Measurements from ENCODE around the gene PI16. TPM values are rescaled to one million over a fixed set of nuclear protein-coding genes. Genes with fewer than 3 reads are reported as not detected.

The PI16 gene
- polyA plus RNA-seq, 1 donor (not counting 4 experiments of a cell fraction or from before 2014, with no cell fraction given) = not detected

GRCh38 chr6:36927691-36928546 is 26.6 kb upstream of the PI16 start:
- H3K4me1 ChIP-seq (ENCODE audit: control insufficient read depth, extremely low read depth, insufficient read depth, low read length) = peaks cover 2% of the 10 kb centered on the region
- no peak for DNase-seq (ENCODE audit: low read depth, low spot score)
- H4K20me1 ChIP-seq (ENCODE audit: control insufficient read depth, extremely low read depth, insufficient read depth, low read length) = no peaks in the 10 kb centered on the region
- H3K36me3 ChIP-seq (ENCODE audit: control insufficient read depth in 2 of 2, extremely low read depth in 1 of 2, insufficient read depth in 2 of 2, low read length in 2 of 2) = peaks cover 7 to 12% of the 10 kb centered on the region in 2 experiments
- H3K4me3 ChIP-seq (ENCODE audit: control insufficient read depth in 2 of 3, extremely low read depth in 1 of 3, insufficient read depth in 2 of 3, low read depth in 1 of 3, low read length in 3 of 3) = no peak overlapping the region
- no peaks in the 10 kb centered on the region for H3K27me3 ChIP-seq (ENCODE audit: control insufficient read depth, extremely low read depth, insufficient read depth, low read length)
- H3K27ac ChIP-seq (ENCODE audit: control insufficient read depth, insufficient read depth, low read length) = no peak overlapping the region
- no peaks in the 10 kb centered on the region for H3K79me2 ChIP-seq (ENCODE audit: control insufficient read depth, insufficient read depth, low read length)
- no peak for FAIRE-seq
- no peak for TF ChIP-seq EZH2 (IDR thresholded peaks at IDR 0.05; ENCODE audit: low read length)
- TF ChIP-seq CTCF (optimal IDR thresholded peaks at IDR 0.05 in 1 of 3, IDR thresholded peaks at IDR 0.05 in 1 of 3, conservative IDR thresholded peaks at IDR 0.05 in 1 of 3; ENCODE audit: extremely low read depth in 1 of 3, insufficient read depth in 2 of 3, low read length in 3 of 3) = no peak
- no peak overlapping the region for H3K9ac ChIP-seq (ENCODE audit: control insufficient read depth, extremely low read depth, insufficient read depth, low read length)
- H3K4me2 ChIP-seq (ENCODE audit: control insufficient read depth, extremely low read depth, insufficient read depth, low read depth, low read length) = no peak overlapping the region
- no peak overlapping the region for H2AFZ ChIP-seq (ENCODE audit: control insufficient read depth, low read length)
- dilution Hi-C loops (cut with MboI; ENCODE audit: extremely low pct_ligation_motif_present, low sequenced_read_pairs) = no loop called here
- H3K9me1 ChIP-seq (ENCODE audit: control insufficient read depth, extremely low read depth, insufficient read depth, low read length) = no peaks in the 10 kb centered on the region
- H3K9me3 ChIP-seq (ENCODE audit: control insufficient read depth, low read depth, low read length) = no peaks in the 10 kb centered on the region

GRCh38 chr6:36928547-36928918 is 26.0 kb upstream of the PI16 start:
- dilution Hi-C loops (cut with MboI; ENCODE audit: extremely low pct_ligation_motif_present, low sequenced_read_pairs) = no loop called here
- no peak overlapping the region for H3K27ac ChIP-seq (ENCODE audit: control insufficient read depth, insufficient read depth, low read length)
- H4K20me1 ChIP-seq (ENCODE audit: control insufficient read depth, extremely low read depth, insufficient read depth, low read length) = no peaks in the 10 kb centered on the region
- no peak overlapping the region for H3K4me3 ChIP-seq (ENCODE audit: control insufficient read depth in 2 of 3, extremely low read depth in 1 of 3, insufficient read depth in 2 of 3, low read depth in 1 of 3, low read length in 3 of 3)
- TF ChIP-seq EZH2 (IDR thresholded peaks at IDR 0.05; ENCODE audit: low read length) (no peak), CTCF (optimal IDR thresholded peaks at IDR 0.05 in 1 of 3, IDR thresholded peaks at IDR 0.05 in 1 of 3, conservative IDR thresholded peaks at IDR 0.05 in 1 of 3; ENCODE audit: extremely low read depth in 1 of 3, insufficient read depth in 2 of 3, low read length in 3 of 3) (no peak)
- H3K4me2 ChIP-seq (ENCODE audit: control insufficient read depth, extremely low read depth, insufficient read depth, low read depth, low read length) = no peak overlapping the region
- H3K79me2 ChIP-seq (ENCODE audit: control insufficient read depth, insufficient read depth, low read length) = no peaks in the 10 kb centered on the region
- peaks cover 5 to 9% of the 10 kb centered on the region in 2 experiments for H3K36me3 ChIP-seq (ENCODE audit: control insufficient read depth in 2 of 2, extremely low read depth in 1 of 2, insufficient read depth in 2 of 2, low read length in 2 of 2)
- no peaks in the 10 kb centered on the region for H3K27me3 ChIP-seq (ENCODE audit: control insufficient read depth, extremely low read depth, insufficient read depth, low read length)
- DNase-seq (ENCODE audit: low read depth, low spot score) = no peak
- no peaks in the 10 kb centered on the region for H3K9me1 ChIP-seq (ENCODE audit: control insufficient read depth, extremely low read depth, insufficient read depth, low read length)
- FAIRE-seq = no peak
- peaks cover 6% of the 10 kb centered on the region for H3K4me1 ChIP-seq (ENCODE audit: control insufficient read depth, extremely low read depth, insufficient read depth, low read length)
- H3K9ac ChIP-seq (ENCODE audit: control insufficient read depth, extremely low read depth, insufficient read depth, low read length) = no peak overlapping the region
- H3K9me3 ChIP-seq (ENCODE audit: control insufficient read depth, low read depth, low read length) = no peaks in the 10 kb centered on the region
- H2AFZ ChIP-seq (ENCODE audit: control insufficient read depth, low read length) = no peak overlapping the region

All from keratinocyte (primary cell).